ENCODE results near the gene MPC1.
"Not testable (repeated sequence)": the region's sequence is repeated elsewhere in the genome, so short reads cannot be mapped to it uniquely, and the experiment has no call there.

MPC1 gene

GRCh38 chr6:166405386-166405785 is 22.6 kb upstream of the MPC1 start:
- no peak for DNase-seq

- no peak for DNase-seq
These were observed 20.0 kb upstream of the MPC1 start for GRCh38 chr6:166402582-166403277.

- DNase-seq = peak; percentile 82
These were observed 18.0 kb upstream of the MPC1 start for GRCh38 chr6:166400649-166401250.

GRCh38 chr6:166400181-166400580 is 17.4 kb upstream of the MPC1 start:
- DNase-seq = no peak

GRCh38 chr6:166398348-166398747 is 15.6 kb upstream of the MPC1 start:
- no peak for DNase-seq

GRCh38 chr6:166397849-166398248 is 15.1 kb upstream of the MPC1 start:
- no peak for DNase-seq

GRCh38 chr6:166395778-166396177 is 13.0 kb upstream of the MPC1 start:
- DNase-seq = no peak

GRCh38 chr6:166395351-166395750 is 12.6 kb upstream of the MPC1 start:
- no peak for DNase-seq

- no peak for DNase-seq
These were observed 11.5 kb upstream of the MPC1 start for GRCh38 chr6:166394036-166394892.

GRCh38 chr6:166393535-166393823 is 10.7 kb upstream of the MPC1 start:
- peak; percentile 19 for DNase-seq

- not testable (repeated sequence) for DNase-seq
These were observed 10.2 kb upstream of the MPC1 start for GRCh38 chr6:166392755-166393534.

- DNase-seq = no peak
These were observed 6.4 kb upstream of the MPC1 start for GRCh38 chr6:166389119-166389518.

- no peak for DNase-seq
These were observed 5.7 kb upstream of the MPC1 start for GRCh38 chr6:166388290-166389004.

GRCh38 chr6:166387642-166388289 is 5.0 kb upstream of the MPC1 start:
- DNase-seq = peak; percentile 42

- not testable (repeated sequence) for DNase-seq
These were observed 4.4 kb upstream of the MPC1 start for GRCh38 chr6:166387098-166387497.

GRCh38 chr6:166386111-166386510 is 3.4 kb upstream of the MPC1 start:
- DNase-seq = no peak

GRCh38 chr6:166383802-166384363 is 1.1 kb upstream of the MPC1 start:
- DNase-seq = peak; percentile 74

- DNase-seq = no peak
These were observed 224 bp downstream of the MPC1 start for GRCh38 chr6:166382500-166382932.

- DNase-seq = peak; percentile 89
These were observed 824 bp downstream of the MPC1 start for GRCh38 chr6:166381733-166382499.

GRCh38 chr6:166381381-166381732 is 1.4 kb downstream of the MPC1 start:
- DNase-seq = peak; percentile 53

- no peak for DNase-seq
These were observed 2.9 kb downstream of the MPC1 start for GRCh38 chr6:166379800-166380199.

All from NCI-H146 (cell line).